ENCODE measurements around the gene AFMID.

AFMID gene

GRCh38 chr17:78255029-78255656, 68.0 kb downstream of the AFMID start:
- Histone ChIP-seq H3K4me3 (no peak overlapping the region), H3K36me3 (no peaks in the 10 kb centered on the region), H3K27ac (no peak overlapping the region), H3K9me3 (no peaks in the 10 kb centered on the region), H3K4me1 (peaks cover 0 to 15% (median 7%) of the 10 kb centered on the region in 4 donors), H3K27me3 (peaks cover 0 to 29% of the 10 kb centered on the region in 2 donors)
- DNase-seq, result no peak
- intact Hi-C loops (cut with DNase I; ENCODE audit: low total_unique reads), result loop anchor here (10.0 kb wide), 1 partner anchor 170 kb away; no protein-coding TSS in a partner anchor
- no peak for TF ChIP-seq CTCF (IDR thresholded peaks at IDR 0.05)

GRCh38 chr17:78255953-78256706, 69.0 kb downstream of the AFMID start:
- peaks cover 0 to 23% of the 10 kb centered on the region in 2 donors for H3K27me3 ChIP-seq
- H3K9me3 ChIP-seq, result no peaks in the 10 kb centered on the region
- H3K27ac ChIP-seq, result no peak overlapping the region
- intact Hi-C loops (cut with DNase I; ENCODE audit: low total_unique reads), result loop anchor here (10.0 kb wide), 1 partner anchor 169 kb away; no protein-coding TSS in a partner anchor
- H3K4me3 ChIP-seq, result no peak overlapping the region
- peaks cover 0 to 9% (median 4%) of the 10 kb centered on the region in 4 donors for H3K4me1 ChIP-seq
- DNase-seq, result no peak
- H3K36me3 ChIP-seq, result no peaks in the 10 kb centered on the region
- TF ChIP-seq CTCF (IDR thresholded peaks at IDR 0.05), result no peak

- Histone ChIP-seq H3K9me3 (no peaks in the 10 kb centered on the region), H3K36me3 (no peaks in the 10 kb centered on the region), H3K4me1 (peaks cover 0 to 8% (median 2%) of the 10 kb centered on the region in 4 donors), H3K27ac (no peak overlapping the region), H3K27me3 (peaks cover 0 to 23% of the 10 kb centered on the region in 2 donors), H3K4me3 (no peak overlapping the region)
- intact Hi-C loops (cut with DNase I; ENCODE audit: low total_unique reads), result loop anchor here (10.0 kb wide), 1 partner anchor 168 kb away; no protein-coding TSS in a partner anchor
- no peak for DNase-seq
- TF ChIP-seq CTCF (IDR thresholded peaks at IDR 0.05), result no peak
Observed at GRCh38 chr17:78256707-78257591, 69.8 kb downstream of the AFMID start.

All from tibial artery (tissue), 4 donors.